GM23338 (cell line): ENCODE measurements around the gene LRRC27.
"Not testable (repeated sequence)": the region's sequence is repeated elsewhere in the genome, so short reads cannot be mapped to it uniquely, and the experiment has no call there.

ENCODE experiments used
- CREB1 ChIP-seq: fragments of 250-450 bp; sonication (Bioruptor Pico); IDR thresholded peaks from 2 replicates; pipeline ENCODE4 v1.5.0; 2020; ENCODE audit warnings: low read depth, mild to moderate bottlenecking, moderate library complexity
- CTCF ChIP-seq, 2 experiments: fragments of 200-600 bp in 1 of 2; sonication (generic) in 1 of 2; conservative IDR thresholded peaks; 2 replicates each; pipeline versions ENCODE4 v1.5.1 to v1.6.1; 2016 to 2017; ENCODE audit warnings: antibody characterized with exemption in 2 of 2, low read depth in 2 of 2, mild to moderate bottlenecking in 2 of 2, moderate library complexity in 1 of 2
- EZH2 ChIP-seq: fragments of 200-600 bp; sonication (generic); IDR thresholded peaks from one replicate; pipeline ENCODE4 v1.8.0; 2017; ENCODE audit warnings: antibody characterized with exemption, mild to moderate bottlenecking, low read depth; ENCODE audit not compliant: unreplicated experiment

DNA sequence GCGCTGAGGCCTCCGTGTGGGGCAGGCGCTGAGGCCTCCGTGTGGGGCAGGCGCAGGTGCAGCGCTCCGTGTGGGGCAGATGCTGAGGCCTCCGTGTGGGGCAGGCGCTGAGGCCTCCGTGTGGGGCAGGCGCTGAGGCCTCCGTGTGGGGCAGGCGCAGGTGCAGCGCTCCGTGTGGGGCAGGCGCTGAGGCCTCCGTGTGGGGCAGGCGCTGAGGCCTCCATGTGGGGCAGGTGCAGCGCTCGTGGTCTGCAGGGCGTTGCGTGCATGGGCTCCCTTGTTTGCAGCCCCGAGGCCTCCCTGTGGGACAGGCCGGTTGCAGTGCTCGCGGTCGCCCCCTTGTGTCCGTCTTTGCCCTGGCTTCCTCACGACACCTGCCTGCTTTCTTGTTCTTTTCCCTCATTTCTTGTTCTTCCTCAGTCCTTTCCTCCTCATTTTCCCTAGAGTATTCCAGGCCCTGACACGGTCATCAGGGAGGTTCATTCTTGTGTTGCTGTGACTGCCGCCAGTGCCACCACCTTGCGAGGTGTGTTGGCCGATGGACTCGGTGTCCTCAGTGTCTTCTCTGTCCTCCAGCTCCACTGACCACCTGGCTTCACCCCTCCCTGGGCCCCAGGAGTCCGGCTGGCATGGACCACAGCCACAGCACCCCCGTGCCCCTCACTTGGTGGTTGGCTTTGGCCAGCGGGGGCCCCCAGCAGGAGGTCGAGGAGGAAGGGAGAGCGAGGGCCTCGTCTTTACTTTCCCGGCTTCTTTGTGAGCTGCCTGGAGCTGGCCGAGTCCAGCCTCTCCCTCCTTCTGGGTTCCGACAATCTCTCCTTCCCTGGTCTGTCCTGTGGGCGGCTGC is 20.7 kb downstream of the LRRC27 start:
- peak; percentile 56 to 85 for TF ChIP-seq CTCF (conservative IDR thresholded peaks at IDR 0.05; ENCODE audit: low read depth in 2 of 2)
- not testable (repeated sequence) for TF ChIP-seq CREB1, EZH2
